ENCODE measurements around the gene LNX1. TPM values are rescaled to one million over a fixed set of nuclear protein-coding genes. Genes with fewer than 3 reads are reported as not detected.

LNX1 gene
- 12.3 TPM for total RNA-seq

GRCh38 chr4:53591372-53591892, at the start of gene LNX1:
Gene LNX1, minus strand, starts transcription at chr4:53591486. Its CDS starts 17,484 bp downstream, at chr4:53574002.

Other genes with a start within 250 kb of the LNX1 start
- gene SCFD2, start 225.4 kb downstream of the LNX1 start, total RNA-seq, result 37.4 TPM
- 82.8 TPM for gene FIP1L1, start 213.8 kb downstream of the LNX1 start, total RNA-seq